NB4 (cell line): ENCODE measurements around the gene RNF150.

Source experiments
- DNase-seq: peaks from one replicate; pipeline ENCODE4 v3.0.0; 2010; ENCODE audit warnings: low read depth
- H3K4me3 ChIP-seq: one replicate; pipeline ENCODE4 v1.5.1; 2011; ENCODE audit warnings: mild to moderate bottlenecking, low read depth, low read length, moderate library complexity
- CTCF ChIP-seq: IDR thresholded peaks from one replicate; pipeline ENCODE4 v1.5.1; 2012; ENCODE audit warnings: low read depth, low read length
- MYC ChIP-seq: IDR thresholded peaks from 2 replicates; pipeline ENCODE4 v1.6.1; 2011; ENCODE audit warnings: low read depth, low read length
- POLR2A ChIP-seq: IDR thresholded peaks from 2 replicates; pipeline ENCODE4 v1.6.1; 2011; ENCODE audit warnings: mild to moderate bottlenecking; ENCODE audit not compliant: insufficient read length; ENCODE audit errors: extremely low read depth
- TF ChIP-seq, protein P1 (sequence below): IDR thresholded peaks from 2 replicates; pipeline ENCODE4 v1.6.1; 2011; ENCODE audit warnings: low read depth, low read length

The RNF150 gene

GRCh38 chr4:141046255-141046654 lies 87.0 kb downstream of the RNF150 start:
- no peak for DNase-seq
- TF ChIP-seq MYC = no peak
- TF ChIP-seq POLR2A = no peak
- TF ChIP-seq, protein P1, sequence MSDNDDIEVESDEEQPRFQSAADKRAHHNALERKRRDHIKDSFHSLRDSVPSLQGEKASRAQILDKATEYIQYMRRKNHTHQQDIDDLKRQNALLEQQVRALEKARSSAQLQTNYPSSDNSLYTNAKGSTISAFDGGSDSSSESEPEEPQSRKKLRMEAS = no peak
- TF ChIP-seq CTCF = no peak
- no peak overlapping the region for H3K4me3 ChIP-seq

DNA sequence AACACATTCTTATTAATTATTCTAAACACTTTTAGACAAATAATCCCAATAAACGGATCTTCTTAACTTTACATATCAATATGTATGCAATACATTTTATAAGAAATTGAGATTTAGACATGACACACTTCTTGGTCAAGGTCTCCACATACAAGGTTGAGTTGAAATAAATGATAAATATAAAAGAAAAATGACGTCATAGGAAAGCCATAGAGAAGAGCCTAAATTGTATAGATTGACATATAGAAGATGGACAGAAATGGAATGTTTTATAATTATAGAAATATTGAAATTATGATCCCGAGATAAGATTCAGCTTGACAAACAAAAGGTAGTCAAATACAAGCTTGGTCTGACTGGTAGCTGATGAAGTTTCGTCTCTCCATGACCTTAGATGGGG lies 87.4 kb downstream of the RNF150 start:
- TF ChIP-seq MYC = no peak
- TF ChIP-seq, protein P1 = no peak
- no peak for TF ChIP-seq POLR2A
- TF ChIP-seq CTCF = no peak
- DNase-seq = no peak
- H3K4me3 ChIP-seq = no peak overlapping the region

GRCh38 chr4:141041021-141041476 lies 92.2 kb downstream of the RNF150 start:
- TF ChIP-seq, protein P1 = no peak
- no peak for TF ChIP-seq CTCF
- TF ChIP-seq MYC = no peak
- no peak for TF ChIP-seq POLR2A
- H3K4me3 ChIP-seq = no peak overlapping the region
- no peak for DNase-seq

DNA sequence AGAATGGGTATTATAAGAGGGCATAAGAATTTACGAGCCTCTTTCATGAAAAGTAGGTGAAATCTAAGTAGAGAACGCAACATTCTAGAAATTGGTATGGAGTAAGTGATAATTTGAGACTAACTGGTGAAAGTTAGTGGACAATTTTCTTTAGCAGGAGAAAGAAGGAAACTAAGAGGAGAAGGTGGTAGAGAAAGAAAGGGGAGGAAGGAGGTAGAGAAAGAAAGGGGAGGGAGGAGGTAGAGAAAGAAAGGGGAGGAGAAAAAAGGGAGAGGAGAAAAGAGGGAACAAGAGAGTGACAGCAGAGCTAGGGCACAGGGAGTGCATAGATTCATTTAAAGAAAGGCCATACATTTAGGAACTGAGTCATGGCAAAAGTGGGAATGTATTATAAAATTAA lies 94.1 kb downstream of the RNF150 start:
- no peak overlapping the region for H3K4me3 ChIP-seq
- no peak for DNase-seq
- TF ChIP-seq, protein P1 = no peak
- TF ChIP-seq CTCF = no peak

GRCh38 chr4:141038428-141038827 lies 94.8 kb downstream of the RNF150 start:
- H3K4me3 ChIP-seq = no peak overlapping the region
- DNase-seq = no peak
- TF ChIP-seq POLR2A (no peak), MYC (no peak), CTCF (no peak)
- TF ChIP-seq, protein P1 = no peak

DNA sequence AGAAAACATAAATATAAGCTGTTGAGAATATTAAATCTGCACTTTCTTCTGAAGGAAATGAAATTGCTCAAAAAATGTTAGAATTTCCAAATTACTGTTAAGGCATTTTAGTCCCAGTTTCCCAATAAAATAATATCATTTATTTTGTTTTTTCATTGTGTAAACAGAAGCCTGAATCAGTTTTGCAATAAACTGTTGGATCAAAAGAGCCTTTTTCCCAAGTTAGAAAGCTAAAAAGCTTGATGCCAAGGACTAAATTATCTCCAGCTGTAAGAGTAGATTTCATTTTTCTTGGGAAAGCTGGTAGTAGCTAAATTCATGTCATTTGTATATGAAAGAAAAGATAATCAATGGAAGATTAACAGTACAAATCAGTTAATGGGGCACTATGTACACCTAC lies 95.8 kb downstream of the RNF150 start:
- TF ChIP-seq, protein P1 = no peak
- TF ChIP-seq POLR2A (no peak), MYC (no peak), CTCF (no peak)
- DNase-seq = no peak
- H3K4me3 ChIP-seq = no peak overlapping the region
